ENCODE measurements around the gene SOX18. TPM values are rescaled to one million over a fixed set of nuclear protein-coding genes. Genes with fewer than 3 reads are reported as not detected.

The SOX18 gene
- total and polyA plus RNA-seq, 2 of the 13 experiments (the other 11 are each of a cell fraction or from before 2014, with no cell fraction given), result 1.6 to 1.9 TPM

GRCh38 chr20:64040231-64041039 lies 9.0 kb downstream of the SOX18 start (continued):
- no peak for TF ChIP-seq ZNF564 (CRISPR knock-in tag; IDR thresholded peaks at IDR 0.05)
- no peak for TF ChIP-seq HCFC1 (IDR thresholded peaks at IDR 0.05; ENCODE audit: low read depth, low read length)
- TF ChIP-seq ZFP36L2 (CRISPR knock-in tag; IDR thresholded peaks at IDR 0.05), result no peak; the same call in 1 of the 2 replicates
- peak; percentile 99 for TF ChIP-seq AGO2 (optimal IDR thresholded peaks at IDR 0.05; ENCODE audit: low read depth, low read length)
- TF ChIP-seq GABPA (IDR thresholded peaks at IDR 0.05; ENCODE audit: low read depth, low read length), result no peak
- TF ChIP-seq GABPA (CRISPR knock-in tag; IDR thresholded peaks at IDR 0.05; ENCODE audit: low read depth), result no peak
- no peak for TF ChIP-seq TGIF2 (CRISPR knock-in tag; IDR thresholded peaks at IDR 0.05)
- TF ChIP-seq ZNF160 (CRISPR knock-in tag; IDR thresholded peaks at IDR 0.05), result 0 out of 2 replicates have a peak, but pooled peaks have one; percentile 83
- TF ChIP-seq YEATS4 (CRISPR knock-in tag; IDR thresholded peaks at IDR 0.05; ENCODE audit: borderline replicate concordance), result no peak; the same call in 1 of the 2 replicates
- peak; percentile 33; the same call in 1 of the 2 replicates for TF ChIP-seq STAT5B (CRISPR knock-in tag; IDR thresholded peaks at IDR 0.05)
- no peak for TF ChIP-seq ZSCAN22 (CRISPR knock-in tag; IDR thresholded peaks at IDR 0.05)
- TF ChIP-seq, protein P1, sequence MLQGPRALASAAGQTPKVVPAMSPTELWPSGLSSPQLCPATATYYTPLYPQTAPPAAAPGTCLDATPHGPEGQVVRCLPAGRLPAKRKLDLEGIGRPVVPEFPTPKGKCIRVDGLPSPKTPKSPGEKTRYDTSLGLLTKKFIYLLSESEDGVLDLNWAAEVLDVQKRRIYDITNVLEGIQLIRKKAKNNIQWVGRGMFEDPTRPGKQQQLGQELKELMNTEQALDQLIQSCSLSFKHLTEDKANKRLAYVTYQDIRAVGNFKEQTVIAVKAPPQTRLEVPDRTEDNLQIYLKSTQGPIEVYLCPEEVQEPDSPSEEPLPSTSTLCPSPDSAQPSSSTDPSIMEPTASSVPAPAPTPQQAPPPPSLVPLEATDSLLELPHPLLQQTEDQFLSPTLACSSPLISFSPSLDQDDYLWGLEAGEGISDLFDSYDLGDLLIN (CRISPR knock-in tag; IDR thresholded peaks at IDR 0.05; ENCODE audit: borderline replicate concordance), result no peak
- TF ChIP-seq U2AF1 (optimal IDR thresholded peaks at IDR 0.05; ENCODE audit: low read depth, low read length), result no peak
- no peak for TF ChIP-seq CBX5 (CRISPR knock-in tag; IDR thresholded peaks at IDR 0.05; ENCODE audit: borderline replicate concordance)
- TF ChIP-seq U2AF2 (IDR thresholded peaks at IDR 0.05; ENCODE audit: low read depth, low read length), result no peak
- no peak for TF ChIP-seq USF2 (IDR thresholded peaks at IDR 0.05; ENCODE audit: low read depth, low read length)
- no peak for TF ChIP-seq USF2 (CRISPR knock-in tag; IDR thresholded peaks at IDR 0.05; ENCODE audit: borderline replicate concordance)
- TF ChIP-seq NFYC (CRISPR knock-in tag; IDR thresholded peaks at IDR 0.05), result no peak
- TF ChIP-seq ZBTB21 (CRISPR knock-in tag; IDR thresholded peaks at IDR 0.05), result no peak
- peak; percentile 47; the same call in 1 of the 2 replicates for TF ChIP-seq ZNF547 (CRISPR knock-in tag; IDR thresholded peaks at IDR 0.05)
- peak; percentile 73; the same call in 1 of the 2 replicates for TF ChIP-seq ZSCAN21 (CRISPR knock-in tag; IDR thresholded peaks at IDR 0.05; ENCODE audit: borderline replicate concordance)
- TF ChIP-seq SALL2 (CRISPR knock-in tag; IDR thresholded peaks at IDR 0.05), result no peak; the same call in 1 of the 2 replicates
- no peak; the same call in 1 of the 2 replicates for TF ChIP-seq ZNF362 (CRISPR knock-in tag; IDR thresholded peaks at IDR 0.05; ENCODE audit: borderline replicate concordance)
- TF ChIP-seq ZNF460 (CRISPR knock-in tag; IDR thresholded peaks at IDR 0.05; ENCODE audit: borderline replicate concordance), result no peak
- TF ChIP-seq, protein P2, sequence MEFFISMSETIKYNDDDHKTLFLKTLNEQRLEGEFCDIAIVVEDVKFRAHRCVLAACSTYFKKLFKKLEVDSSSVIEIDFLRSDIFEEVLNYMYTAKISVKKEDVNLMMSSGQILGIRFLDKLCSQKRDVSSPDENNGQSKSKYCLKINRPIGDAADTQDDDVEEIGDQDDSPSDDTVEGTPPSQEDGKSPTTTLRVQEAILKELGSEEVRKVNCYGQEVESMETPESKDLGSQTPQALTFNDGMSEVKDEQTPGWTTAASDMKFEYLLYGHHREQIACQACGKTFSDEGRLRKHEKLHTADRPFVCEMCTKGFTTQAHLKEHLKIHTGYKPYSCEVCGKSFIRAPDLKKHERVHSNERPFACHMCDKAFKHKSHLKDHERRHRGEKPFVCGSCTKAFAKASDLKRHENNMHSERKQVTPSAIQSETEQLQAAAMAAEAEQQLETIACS (CRISPR knock-in tag; IDR thresholded peaks at IDR 0.05), result no peak
- TF ChIP-seq ZNF20 (CRISPR knock-in tag; IDR thresholded peaks at IDR 0.05), result no peak

Measured in HepG2 (cell line).